ENCODE results near the gene TMEM127. TPM values are rescaled to one million over a fixed set of nuclear protein-coding genes. Genes with fewer than 3 reads are reported as not detected.

TMEM127 gene
- 10 to 100 TPM; 49.8 to 59.3 (median 54.5) TPM for total RNA-seq
- 20.0 TPM for total RNA-seq (2013)

DNA sequence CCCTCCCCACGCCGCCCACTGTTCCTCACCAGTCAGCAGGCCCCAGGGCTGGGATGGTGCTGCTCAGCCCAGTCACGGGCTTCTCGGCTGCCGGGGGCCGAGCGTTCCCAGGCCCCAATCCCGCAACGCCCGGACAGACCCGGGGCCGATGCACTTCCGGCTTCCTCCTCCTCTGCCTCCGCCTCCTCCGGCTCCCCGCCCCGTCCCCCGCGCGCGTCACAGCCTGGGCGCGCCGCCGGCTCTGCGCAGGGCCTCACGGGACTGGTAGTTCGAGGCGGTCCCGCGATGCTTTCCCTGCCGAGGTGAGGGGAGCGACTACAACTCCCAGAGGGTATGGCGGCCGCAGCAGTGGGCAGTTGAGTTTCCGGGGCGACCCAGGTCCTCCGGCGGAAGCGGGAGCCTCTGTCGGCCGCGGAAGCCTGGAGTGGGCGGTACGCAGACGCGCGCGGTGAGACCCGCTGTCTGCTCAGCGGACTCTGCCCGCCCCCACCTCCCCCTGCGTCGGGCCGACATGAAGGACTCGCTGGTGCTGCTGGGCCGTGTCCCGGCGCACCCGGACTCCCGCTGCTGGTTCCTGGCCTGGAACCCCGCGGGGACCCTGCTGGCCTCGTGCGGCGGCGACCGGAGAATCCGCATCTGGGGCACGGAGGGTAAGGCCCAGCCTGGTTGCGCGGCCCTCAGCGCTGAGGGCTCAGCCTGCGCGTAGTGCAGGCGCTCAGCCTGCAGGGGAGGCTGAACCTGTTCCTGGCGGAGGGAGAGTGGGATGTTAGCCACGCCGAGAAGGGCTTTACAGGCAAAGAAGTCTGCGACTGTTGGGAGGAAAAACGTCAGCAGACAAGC lies at the start of gene TMEM127, which contains the start of gene CIAO1:
TSS of gene TMEM127 (minus strand) at position 158 of the 840 bp plus-strand sequence. CDS start 616 bp downstream, outside the sequence.
TSS of gene CIAO1 (plus strand) at position 386 of the 840 bp plus-strand sequence. CDS start at position 512, 126 bp downstream.
- Histone ChIP-seq H3K27ac (ENCODE audit: low read length) (peak within 1 kb of the TSS; percentile 85), H3K9me3 (ENCODE audit: control insufficient read depth, insufficient read depth, low read length) (no peaks in the 10 kb centered on the region), H3K4me3 (ENCODE audit: low read length) (peak within 1 kb of the TSS; percentile 83), H3K36me3 (ENCODE audit: control insufficient read depth, insufficient read depth, low read length) (peaks cover 26% of the 10 kb centered on the region), H3K4me1 (ENCODE audit: control insufficient read depth, insufficient read depth, low read length) (peaks cover 41% of the 10 kb centered on the region), H3K27me3 (ENCODE audit: control insufficient read depth, insufficient read depth, low read length) (no peaks in the 10 kb centered on the region)
- H3K9me3 Mint-ChIP-seq, result no peaks in the 10 kb centered on the region
- H3K27me3 Mint-ChIP-seq (ENCODE audit: low read depth in 2 of 2), result no peaks in the 10 kb centered on the region
- WGBS (ENCODE audit: insufficient coverage), result under 1% methylated on average over 81 of the region's 81 CpGs
- peak; percentile 25 for TF ChIP-seq CTCF (IDR thresholded peaks at IDR 0.05)
- intact Hi-C loops (cut with micrococcal nuclease), result loop anchor here (2.0 to 10.0 kb wide), 6 partner anchors 39 to 241 kb away; partner anchors contain the start of genes DUSP2, NEURL3, SNRNP200 and STARD7
- H3K4me1 Mint-ChIP-seq, result peaks cover 39 to 45% of the 10 kb centered on the region in 2 donors
- H3K4me3 Mint-ChIP-seq, result peak within 1 kb of the TSS; percentile 97
- H3K27ac Mint-ChIP-seq, result peak within 1 kb of the TSS; percentile 92
- DNase-seq (peak; percentile 97), ATAC-seq (peak; percentile 92 to 98 (median 93))
- peaks cover 8% of the 10 kb centered on the region for H3K36me3 Mint-ChIP-seq

DNA sequence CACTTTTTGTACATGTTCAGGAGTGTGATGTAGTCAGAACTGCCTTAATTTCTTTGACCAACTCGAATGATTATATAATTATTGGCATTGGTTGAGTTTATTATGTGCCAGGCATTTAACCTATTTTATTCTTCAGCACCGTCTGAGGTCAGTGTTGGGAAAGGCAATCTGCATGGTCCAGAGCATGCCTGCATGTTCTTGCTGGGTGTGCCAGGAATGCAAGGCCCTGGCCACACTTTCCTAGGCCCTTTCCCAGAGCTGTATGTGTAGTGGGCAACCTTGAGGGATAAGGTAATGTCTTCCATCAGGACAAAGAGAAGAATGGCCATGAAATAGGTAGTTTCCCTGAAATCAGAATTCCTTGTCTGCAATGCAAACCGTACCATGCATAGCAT lies 49.2 kb upstream of the TMEM127 start:
- ATAC-seq (no peak), DNase-seq (no peak)
- Histone ChIP-seq H3K27me3 (ENCODE audit: control insufficient read depth, insufficient read depth, low read length) (no peaks in the 10 kb centered on the region), H3K36me3 (ENCODE audit: control insufficient read depth, insufficient read depth, low read length) (peaks cover 3% of the 10 kb centered on the region), H3K9me3 (ENCODE audit: control insufficient read depth, insufficient read depth, low read length) (no peaks in the 10 kb centered on the region), H3K4me1 (ENCODE audit: control insufficient read depth, insufficient read depth, low read length) (peaks cover 42% of the 10 kb centered on the region), H3K27ac (ENCODE audit: low read length) (peak overlapping the region; percentile 70), H3K4me3 (ENCODE audit: low read length) (no peak overlapping the region)
- no peaks in the 10 kb centered on the region for H3K9me3 Mint-ChIP-seq
- 91% methylated on average over 3 of the region's 3 CpGs for WGBS (ENCODE audit: insufficient coverage)
- peak overlapping the region; percentile 76 for H3K4me3 Mint-ChIP-seq
- H3K27ac Mint-ChIP-seq, result peak overlapping the region; percentile 88 to 94
- no peaks in the 10 kb centered on the region for H3K36me3 Mint-ChIP-seq
- intact Hi-C loops (cut with micrococcal nuclease), result no loop called here
- H3K27me3 Mint-ChIP-seq (ENCODE audit: low read depth in 2 of 2), result no peaks in the 10 kb centered on the region
- peaks cover 38 to 41% of the 10 kb centered on the region in 2 donors for H3K4me1 Mint-ChIP-seq
- TF ChIP-seq CTCF (IDR thresholded peaks at IDR 0.05), result no peak

DNA sequence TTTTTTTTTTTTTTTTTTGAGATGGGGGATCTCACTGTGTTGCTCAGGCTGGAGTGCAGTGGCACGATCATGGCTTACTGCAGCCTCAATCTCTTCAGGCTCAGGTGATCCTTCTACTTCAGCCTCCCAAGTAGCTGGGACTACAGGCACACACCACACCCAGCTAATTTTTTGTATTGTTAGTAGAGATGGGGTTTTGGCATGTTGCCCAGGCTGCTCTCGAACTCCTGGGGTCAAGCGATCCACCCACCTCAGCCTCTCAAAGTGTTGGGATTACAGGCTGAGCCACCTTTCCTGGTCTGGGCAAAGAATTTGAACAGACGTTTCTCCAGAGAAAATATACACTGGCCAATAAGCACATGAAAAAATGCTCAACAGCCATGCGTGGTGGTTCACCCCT lies 42.5 kb upstream of the TMEM127 start:
- TF ChIP-seq CTCF (IDR thresholded peaks at IDR 0.05), result no peak
- Mint-ChIP-seq H3K9me3 (no peaks in the 10 kb centered on the region), H3K27me3 (ENCODE audit: low read depth in 2 of 2) (no peaks in the 10 kb centered on the region), H3K4me1 (peaks cover 31 to 37% of the 10 kb centered on the region in 2 donors), H3K27ac (no peak overlapping the region), H3K4me3 (no peak overlapping the region), H3K36me3 (no peaks in the 10 kb centered on the region)
- H3K4me1 ChIP-seq (ENCODE audit: control insufficient read depth, insufficient read depth, low read length), result peaks cover 18% of the 10 kb centered on the region
- DNase-seq (no peak), ATAC-seq (no peak)
- H3K27me3 ChIP-seq (ENCODE audit: control insufficient read depth, insufficient read depth, low read length), result no peaks in the 10 kb centered on the region
- H3K9me3 ChIP-seq (ENCODE audit: control insufficient read depth, insufficient read depth, low read length), result no peaks in the 10 kb centered on the region
- 87% methylated on average over 5 of the region's 5 CpGs for whole genome bisulfite sequencing (ENCODE audit: insufficient coverage)
- no peak overlapping the region for H3K27ac ChIP-seq (ENCODE audit: low read length)
- H3K4me3 ChIP-seq (ENCODE audit: low read length), result no peak overlapping the region
- peaks cover 17% of the 10 kb centered on the region for H3K36me3 ChIP-seq (ENCODE audit: control insufficient read depth, insufficient read depth, low read length)
- intact Hi-C loops (cut with micrococcal nuclease), result loop anchor here (5.0 kb wide), 1 partner anchor 161 kb away; the partner anchor contains the start of gene DUSP2
